HUES48 (cell line): Measurements from ENCODE around the gene HJV.

Experiments
- H3K27ac ChIP-seq: one replicate; pipeline ENCODE4 v1.7.0; 2013; ENCODE audit warnings: low read depth, low read length, inconsistent platforms
- H3K27me3 ChIP-seq: 2 replicates; pipeline ENCODE4 v1.6.1; 2013; ENCODE audit warnings: mild to moderate bottlenecking, low read length; ENCODE audit not compliant: control insufficient read depth, insufficient read depth
- H3K36me3 ChIP-seq: 2 replicates; pipeline ENCODE4 v1.6.1; 2013; ENCODE audit warnings: low read length; ENCODE audit not compliant: control insufficient read depth, insufficient read depth
- H3K4me1 ChIP-seq: 2 replicates; pipeline ENCODE4 v1.6.1; 2013; ENCODE audit warnings: mild to moderate bottlenecking, low read length; ENCODE audit not compliant: control insufficient read depth, insufficient read depth
- H3K4me3 ChIP-seq: 2 replicates; pipeline ENCODE4 v1.5.1; 2013; ENCODE audit warnings: mild to moderate bottlenecking, low read depth, low read length
- H3K9ac ChIP-seq: 2 replicates; pipeline ENCODE4 v1.6.1; 2013; ENCODE audit warnings: mild to moderate bottlenecking, low read depth, low read length, moderate library complexity
- H3K9me3 ChIP-seq: 2 replicates; pipeline ENCODE4 v1.6.1; 2013; ENCODE audit warnings: low read length; ENCODE audit not compliant: control insufficient read depth, insufficient read depth

HJV gene

GRCh38 chr1:145980457-145980994 is 41.0 kb downstream of the HJV start:
- no peak overlapping the region for H3K4me3 ChIP-seq
- no peak overlapping the region for H3K9ac ChIP-seq
- H3K9me3 ChIP-seq: no peaks in the 10 kb centered on the region
- H3K36me3 ChIP-seq: no peaks in the 10 kb centered on the region
- H3K27ac ChIP-seq: no peak overlapping the region
- no peaks in the 10 kb centered on the region for H3K27me3 ChIP-seq
- H3K4me1 ChIP-seq: peaks cover 36% of the 10 kb centered on the region

DNA sequence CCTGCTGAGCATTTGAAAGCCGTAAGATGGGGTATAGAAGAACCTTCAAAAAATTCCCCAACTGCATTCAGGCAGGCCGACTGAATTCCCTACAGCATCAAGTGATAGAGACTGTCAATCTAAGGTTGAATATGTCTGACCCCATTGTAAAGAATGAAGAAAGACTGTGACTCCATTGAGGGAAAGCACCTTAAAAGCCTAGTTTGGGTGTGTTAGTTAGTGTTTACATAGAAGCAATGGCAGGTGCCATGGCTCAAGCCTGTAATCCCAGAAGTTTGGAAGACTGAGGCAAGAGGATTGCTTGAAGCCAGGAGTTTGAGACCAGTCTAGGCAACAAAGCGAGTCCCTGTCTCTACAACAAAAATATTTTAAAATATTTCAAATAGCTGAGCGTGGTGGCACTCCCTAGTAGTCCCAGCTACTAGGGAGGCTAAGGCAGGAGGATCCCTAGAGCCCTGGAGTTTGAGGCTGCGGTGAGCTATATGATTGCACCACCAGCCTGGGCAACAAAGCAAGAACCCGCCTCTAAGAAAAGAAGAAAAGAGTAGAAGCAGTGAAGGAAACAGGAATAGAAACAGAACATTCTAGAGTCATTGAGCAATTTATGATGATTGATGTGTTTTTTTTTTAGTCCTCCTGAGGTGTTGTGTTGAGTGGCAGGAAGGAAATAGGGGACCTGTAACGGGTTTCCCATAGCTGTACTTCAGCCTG is 41.6 kb downstream of the HJV start:
- H3K27ac ChIP-seq: peak overlapping the region; percentile 99
- no peaks in the 10 kb centered on the region for H3K9me3 ChIP-seq
- 0 out of 2 replicates have a peak overlapping the region, but pooled peaks have one; percentile 27 for H3K9ac ChIP-seq
- peaks cover 31% of the 10 kb centered on the region for H3K4me1 ChIP-seq
- H3K27me3 ChIP-seq: no peaks in the 10 kb centered on the region
- no peaks in the 10 kb centered on the region for H3K36me3 ChIP-seq
- 0 out of 2 replicates have a peak overlapping the region, but pooled peaks have one; percentile 18 for H3K4me3 ChIP-seq

DNA sequence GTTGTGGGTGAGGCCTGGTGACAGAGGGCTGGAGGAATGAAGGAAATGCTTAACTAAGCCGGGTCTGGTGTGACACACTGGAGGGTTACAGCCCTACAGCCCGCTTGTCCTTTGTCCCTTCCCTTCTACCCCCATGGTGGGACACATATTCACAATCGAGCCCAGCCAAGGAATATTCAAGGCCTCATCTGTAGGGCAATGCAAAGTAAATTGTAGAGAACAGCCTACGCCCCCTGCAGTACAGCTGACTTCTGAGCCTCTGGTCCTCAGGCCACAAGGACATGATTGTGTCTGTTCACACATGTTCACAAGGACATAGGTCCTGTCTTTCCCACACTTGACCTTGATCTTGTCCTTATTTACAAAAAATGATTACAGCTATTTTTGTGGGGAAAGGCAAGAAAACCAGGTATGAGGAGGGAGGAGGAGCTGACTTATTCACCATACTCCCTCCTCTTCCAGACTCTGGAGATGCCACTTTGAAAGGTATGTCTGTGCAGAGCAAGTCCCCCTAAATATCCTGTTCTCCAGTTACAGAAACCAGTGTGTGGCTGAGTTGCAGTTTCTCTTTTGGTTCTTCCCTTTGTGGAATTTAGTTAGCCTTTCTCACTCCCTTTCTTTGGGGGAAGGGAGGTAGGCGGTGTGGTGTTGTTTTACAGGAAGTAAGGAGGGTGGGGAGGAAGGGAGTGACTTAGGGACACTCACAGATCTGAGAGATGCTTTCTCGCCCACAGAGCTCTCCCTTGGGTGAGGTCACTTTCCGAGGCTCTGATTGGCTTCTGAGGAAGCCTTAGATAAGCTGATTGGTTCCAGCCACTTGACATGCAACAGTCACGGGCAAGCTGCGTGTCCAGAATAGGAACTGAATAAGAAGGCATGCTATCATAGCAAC is 42.4 kb downstream of the HJV start:
- H3K27ac ChIP-seq: peak overlapping the region; percentile 99
- H3K4me3 ChIP-seq: peak overlapping the region; percentile 49
- no peaks in the 10 kb centered on the region for H3K36me3 ChIP-seq
- no peaks in the 10 kb centered on the region for H3K9me3 ChIP-seq
- peak overlapping the region; percentile 74 for H3K9ac ChIP-seq
- H3K4me1 ChIP-seq: peaks cover 27% of the 10 kb centered on the region
- no peaks in the 10 kb centered on the region for H3K27me3 ChIP-seq

GRCh38 chr1:145978471-145978853 is 43.1 kb downstream of the HJV start:
- Histone ChIP-seq H3K4me3 (peak overlapping the region; percentile 49; the same call in 1 of the 2 replicates), H3K9me3 (no peaks in the 10 kb centered on the region), H3K4me1 (peaks cover 27% of the 10 kb centered on the region), H3K27ac (peak overlapping the region; percentile 99), H3K27me3 (no peaks in the 10 kb centered on the region), H3K9ac (peak overlapping the region; percentile 74), H3K36me3 (no peaks in the 10 kb centered on the region)

GRCh38 chr1:145977486-145978470 is 43.8 kb downstream of the HJV start:
- H3K4me3 ChIP-seq: no peak overlapping the region
- no peaks in the 10 kb centered on the region for H3K36me3 ChIP-seq
- H3K9me3 ChIP-seq: no peaks in the 10 kb centered on the region
- peaks cover 27% of the 10 kb centered on the region for H3K4me1 ChIP-seq
- H3K27ac ChIP-seq: peak overlapping the region; percentile 99
- no peak overlapping the region for H3K9ac ChIP-seq
- H3K27me3 ChIP-seq: no peaks in the 10 kb centered on the region

DNA sequence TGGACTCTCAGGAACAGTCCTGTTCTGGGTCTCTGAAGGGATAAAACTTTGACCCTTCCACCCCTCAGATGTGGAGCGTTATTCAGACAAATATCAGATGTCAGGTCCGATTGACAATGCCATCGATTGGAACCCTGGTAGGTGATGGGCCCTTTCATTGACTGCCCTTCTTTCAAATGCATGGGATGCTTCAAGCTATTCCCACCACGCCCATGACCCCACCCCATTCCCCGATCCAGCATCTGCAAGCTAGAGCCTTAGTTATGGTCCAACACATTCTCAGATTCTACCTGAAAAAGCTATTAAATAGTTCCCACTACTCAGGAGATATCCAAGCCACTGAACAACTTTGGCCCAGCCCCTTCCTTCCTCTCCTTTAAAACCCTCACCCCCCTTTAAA is 44.5 kb downstream of the HJV start:
- no peak overlapping the region for H3K27ac ChIP-seq
- H3K9me3 ChIP-seq: no peaks in the 10 kb centered on the region
- H3K4me3 ChIP-seq: no peak overlapping the region
- no peaks in the 10 kb centered on the region for H3K36me3 ChIP-seq
- H3K27me3 ChIP-seq: no peaks in the 10 kb centered on the region
- peaks cover 27% of the 10 kb centered on the region for H3K4me1 ChIP-seq
- no peak overlapping the region for H3K9ac ChIP-seq

- peaks cover 27% of the 10 kb centered on the region for H3K4me1 ChIP-seq
- H3K9me3 ChIP-seq: no peaks in the 10 kb centered on the region
- no peaks in the 10 kb centered on the region for H3K36me3 ChIP-seq
- H3K27ac ChIP-seq: no peak overlapping the region
- no peak overlapping the region for H3K9ac ChIP-seq
- H3K4me3 ChIP-seq: no peak overlapping the region
- no peaks in the 10 kb centered on the region for H3K27me3 ChIP-seq
Measured at GRCh38 chr1:145975216-145975615, 46.3 kb downstream of the HJV start.

DNA sequence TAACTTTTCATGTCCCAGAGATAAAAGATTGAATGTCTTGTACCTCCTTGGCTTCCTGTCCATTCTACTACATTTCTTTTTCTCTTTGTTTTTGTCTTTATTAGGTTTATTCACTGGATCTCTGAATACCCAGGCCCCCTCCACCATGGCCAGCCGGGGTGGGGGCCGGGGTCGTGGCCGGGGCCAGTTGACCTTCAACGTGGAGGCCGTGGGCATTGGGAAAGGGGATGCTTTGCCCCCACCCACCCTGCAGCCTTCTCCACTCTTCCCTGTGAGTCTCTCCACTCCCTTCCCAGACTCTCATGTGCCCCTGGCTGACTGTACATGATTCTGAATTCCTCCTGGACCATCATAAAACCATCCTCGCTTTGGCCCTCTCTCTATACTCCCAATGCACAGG is 46.8 kb downstream of the HJV start:
- Histone ChIP-seq H3K9me3 (no peaks in the 10 kb centered on the region), H3K27me3 (no peaks in the 10 kb centered on the region), H3K27ac (no peak overlapping the region), H3K36me3 (no peaks in the 10 kb centered on the region), H3K9ac (no peak overlapping the region), H3K4me3 (no peak overlapping the region), H3K4me1 (peaks cover 24% of the 10 kb centered on the region)

GRCh38 chr1:145972580-145972979 is 49.0 kb downstream of the HJV start:
- Histone ChIP-seq H3K36me3 (no peaks in the 10 kb centered on the region), H3K9me3 (no peaks in the 10 kb centered on the region), H3K4me1 (peaks cover 6% of the 10 kb centered on the region), H3K27me3 (no peaks in the 10 kb centered on the region), H3K4me3 (no peak overlapping the region), H3K27ac (no peak overlapping the region), H3K9ac (no peak overlapping the region)
